IgD-negative memory B cell (primary cell): ENCODE results near the gene KCNH6. TPM values are rescaled to one million over a fixed set of nuclear protein-coding genes. Genes with fewer than 3 reads are reported as not detected.

Experiments used
- H3K27ac Mint-ChIP-seq, 3 donors: one replicate each; pipeline ENCODE4 v1.8.0; 2020 to 2022; ENCODE audit warnings: mild to moderate bottlenecking in 3 of 3, mixed read lengths in 3 of 3, moderate library complexity in 1 of 3
- H3K27me3 Mint-ChIP-seq: one replicate; pipeline ENCODE4 v1.8.0; 2021; ENCODE audit warnings: mixed read lengths
- H3K36me3 Mint-ChIP-seq: one replicate; pipeline ENCODE4 v1.8.0; 2020; ENCODE audit warnings: mild to moderate bottlenecking, mixed read lengths
- H3K4me1 Mint-ChIP-seq, 3 donors: one replicate each; pipeline ENCODE4 v1.8.0; 2020 to 2022; ENCODE audit warnings: mixed read lengths in 3 of 3, mild to moderate bottlenecking in 1 of 3
- H3K4me3 Mint-ChIP-seq, 4 donors: one replicate each; pipeline ENCODE4 v1.8.0; 2020 to 2022; ENCODE audit warnings: mild to moderate bottlenecking in 4 of 4, mixed read lengths in 4 of 4, moderate library complexity in 3 of 4
- H3K9me3 Mint-ChIP-seq, 3 donors: one replicate each; pipeline ENCODE4 v1.8.0; 2020 to 2021; ENCODE audit warnings: mixed read lengths in 3 of 3, mild to moderate bottlenecking in 1 of 3
- polyA plus RNA-seq: library from polyadenylated mRNA; unstranded; fragments of 300-500 nt; fragmentation: Illumina TruSeq; gene quantifications from one replicate; pipeline ENCODE4 v1.2.3, GENCODE V29; 2021

Gene KCNH6
- polyA plus RNA-seq, 1 donor from 2014 or later: not detected

- Mint-ChIP-seq H3K27ac (peak overlapping the region in 1 of 3 donors; percentile 35), H3K4me3 (no peak overlapping the region), H3K36me3 (no peaks in the 10 kb centered on the region), H3K9me3 (no peaks in the 10 kb centered on the region), H3K4me1 (no peaks in the 10 kb centered on the region), H3K27me3 (peaks cover 7% of the 10 kb centered on the region)
Measured at GRCh38 chr17:63514477-63514876, 8.7 kb upstream of the KCNH6 start.

DNA sequence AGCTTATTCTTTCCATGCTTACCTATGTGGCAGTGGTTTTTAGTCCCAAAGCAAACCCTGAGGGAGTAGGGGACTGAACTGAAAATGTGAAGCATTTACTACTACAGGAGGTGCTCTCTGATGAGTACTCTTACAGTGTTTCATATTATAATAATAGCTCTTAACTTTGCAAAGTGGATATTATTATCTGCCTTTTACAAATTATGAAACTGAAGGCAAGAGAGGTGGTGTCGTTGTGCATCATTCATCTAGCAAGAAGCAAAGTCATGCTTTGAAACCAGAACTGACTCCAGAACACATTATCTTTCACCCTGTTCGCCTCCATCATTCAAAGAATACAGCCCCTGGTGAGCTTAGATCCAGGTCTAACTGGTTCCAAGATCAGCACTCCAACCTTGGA lies 8.2 kb upstream of the KCNH6 start:
- no peaks in the 10 kb centered on the region for H3K4me1 Mint-ChIP-seq
- no peaks in the 10 kb centered on the region for H3K9me3 Mint-ChIP-seq
- peaks cover 7% of the 10 kb centered on the region for H3K27me3 Mint-ChIP-seq
- no peaks in the 10 kb centered on the region for H3K36me3 Mint-ChIP-seq
- H3K27ac Mint-ChIP-seq: peak overlapping the region in 1 of 3 donors; percentile 35
- H3K4me3 Mint-ChIP-seq: no peak overlapping the region

GRCh38 chr17:63515426-63515825 lies 7.7 kb upstream of the KCNH6 start:
- Mint-ChIP-seq H3K27me3 (peaks cover 7% of the 10 kb centered on the region), H3K27ac (no peak overlapping the region), H3K9me3 (no peaks in the 10 kb centered on the region), H3K4me3 (no peak overlapping the region), H3K36me3 (no peaks in the 10 kb centered on the region), H3K4me1 (no peaks in the 10 kb centered on the region)

- H3K4me1 Mint-ChIP-seq: no peaks in the 10 kb centered on the region
- H3K36me3 Mint-ChIP-seq: no peaks in the 10 kb centered on the region
- H3K4me3 Mint-ChIP-seq: no peak overlapping the region
- no peaks in the 10 kb centered on the region for H3K9me3 Mint-ChIP-seq
- H3K27ac Mint-ChIP-seq: no peak overlapping the region
- H3K27me3 Mint-ChIP-seq: peaks cover 8% of the 10 kb centered on the region
Measured at GRCh38 chr17:63516910-63517824, 6.0 kb upstream of the KCNH6 start.

DNA sequence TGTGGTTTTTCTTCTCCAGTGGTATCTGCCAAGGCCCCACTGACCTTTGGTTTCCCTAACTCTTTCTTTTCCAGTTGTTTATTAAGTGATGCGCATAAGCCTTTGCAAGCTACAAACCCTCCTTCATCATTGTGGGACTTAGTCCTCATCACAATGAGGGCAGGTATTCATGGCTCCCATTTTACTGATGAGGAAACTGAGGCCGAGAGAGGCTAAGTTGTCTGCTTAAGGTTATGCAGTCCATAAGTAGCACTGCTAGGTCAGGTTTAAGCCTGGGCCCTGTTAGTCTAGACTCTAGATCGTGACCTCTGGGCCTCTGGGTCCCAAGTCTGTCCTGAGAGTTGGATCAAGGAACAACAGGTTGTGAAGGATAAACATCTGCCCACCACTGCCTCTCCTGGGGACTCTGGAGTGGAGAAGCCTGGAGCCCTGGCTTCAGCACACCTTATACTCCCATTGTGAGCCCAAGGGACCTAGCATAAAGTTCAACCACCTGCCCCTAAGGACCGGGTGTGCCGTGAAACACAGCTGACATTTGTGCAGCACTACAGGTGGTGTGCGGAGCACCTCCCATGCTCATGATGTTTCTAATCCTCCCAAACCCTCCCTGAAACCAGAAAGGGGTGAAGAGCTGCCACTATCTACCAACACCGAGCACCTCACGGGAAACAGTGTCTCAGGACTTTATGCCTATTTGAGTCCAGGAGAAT lies 5.2 kb upstream of the KCNH6 start:
- H3K9me3 Mint-ChIP-seq: no peaks in the 10 kb centered on the region
- no peaks in the 10 kb centered on the region for H3K36me3 Mint-ChIP-seq
- H3K27ac Mint-ChIP-seq: no peak overlapping the region
- H3K27me3 Mint-ChIP-seq: peaks cover 11% of the 10 kb centered on the region
- H3K4me3 Mint-ChIP-seq: no peak overlapping the region
- no peaks in the 10 kb centered on the region for H3K4me1 Mint-ChIP-seq

DNA sequence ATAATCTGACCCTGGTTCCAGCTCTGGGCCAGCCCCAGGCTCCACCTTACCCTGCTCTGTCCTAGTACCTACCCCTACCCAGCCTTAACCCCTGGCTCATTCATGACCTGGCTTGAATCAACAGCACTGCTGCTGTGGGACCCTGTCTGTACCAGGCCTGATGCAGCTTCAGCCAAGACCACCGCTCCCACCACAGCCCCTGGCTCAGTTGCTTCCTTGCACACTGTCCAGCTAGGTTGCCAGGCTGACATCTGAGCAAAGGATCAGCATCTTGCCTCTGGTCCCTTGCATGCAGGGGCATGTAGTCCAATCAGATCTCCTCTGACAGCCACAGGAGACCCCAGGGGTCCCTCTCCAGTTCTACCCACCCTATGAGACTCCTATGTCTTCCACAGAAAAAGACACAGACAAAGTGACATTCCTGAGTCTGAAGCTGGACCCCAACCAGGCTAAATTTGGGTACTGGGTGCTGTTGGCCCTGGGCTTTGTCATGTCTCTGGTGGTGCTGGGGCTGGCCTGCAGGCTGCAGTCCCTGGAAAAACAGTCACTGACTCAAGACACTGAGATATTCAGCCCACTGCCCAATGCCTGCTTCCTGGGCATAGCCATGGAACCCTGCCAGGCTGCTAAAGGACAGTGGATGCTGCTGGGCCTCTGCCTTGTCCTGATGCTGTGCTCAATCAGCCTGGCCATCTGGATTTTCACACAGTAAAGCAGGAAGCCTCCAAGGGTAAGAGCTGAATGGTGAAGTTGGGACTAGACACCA lies 3.9 kb upstream of the KCNH6 start:
- Mint-ChIP-seq H3K4me3 (no peak overlapping the region), H3K27ac (no peak overlapping the region), H3K4me1 (peaks cover 0 to 2% (median 0%) of the 10 kb centered on the region in 3 donors), H3K9me3 (no peaks in the 10 kb centered on the region), H3K36me3 (no peaks in the 10 kb centered on the region), H3K27me3 (peaks cover 18% of the 10 kb centered on the region)

- H3K4me1 Mint-ChIP-seq: peaks cover 0 to 2% (median 0%) of the 10 kb centered on the region in 3 donors
- peaks cover 2% of the 10 kb centered on the region for H3K36me3 Mint-ChIP-seq
- H3K4me3 Mint-ChIP-seq: no peak overlapping the region
- H3K9me3 Mint-ChIP-seq: no peaks in the 10 kb centered on the region
- H3K27me3 Mint-ChIP-seq: peaks cover 22% of the 10 kb centered on the region
- H3K27ac Mint-ChIP-seq: no peak overlapping the region
Measured at GRCh38 chr17:63519972-63520882, 2.9 kb upstream of the KCNH6 start.

- H3K27ac Mint-ChIP-seq: peak overlapping the region in 1 of 3 donors; percentile 42
- H3K36me3 Mint-ChIP-seq: peaks cover 2% of the 10 kb centered on the region
- H3K4me3 Mint-ChIP-seq: peak overlapping the region in 2 of 4 donors; percentile 71 to 72
- H3K27me3 Mint-ChIP-seq: peaks cover 23% of the 10 kb centered on the region
- H3K4me1 Mint-ChIP-seq: peaks cover 0 to 4% (median 0%) of the 10 kb centered on the region in 3 donors
- H3K9me3 Mint-ChIP-seq: no peaks in the 10 kb centered on the region
Measured at GRCh38 chr17:63524051-63524450, 893 bp downstream of the KCNH6 start.

GRCh38 chr17:63525190-63525946 lies 2.2 kb downstream of the KCNH6 start:
- peaks cover 0 to 6% (median 0%) of the 10 kb centered on the region in 3 donors for H3K4me1 Mint-ChIP-seq
- peaks cover 2% of the 10 kb centered on the region for H3K36me3 Mint-ChIP-seq
- peaks cover 23% of the 10 kb centered on the region for H3K27me3 Mint-ChIP-seq
- no peaks in the 10 kb centered on the region for H3K9me3 Mint-ChIP-seq
- no peak overlapping the region for H3K4me3 Mint-ChIP-seq
- no peak overlapping the region for H3K27ac Mint-ChIP-seq

DNA sequence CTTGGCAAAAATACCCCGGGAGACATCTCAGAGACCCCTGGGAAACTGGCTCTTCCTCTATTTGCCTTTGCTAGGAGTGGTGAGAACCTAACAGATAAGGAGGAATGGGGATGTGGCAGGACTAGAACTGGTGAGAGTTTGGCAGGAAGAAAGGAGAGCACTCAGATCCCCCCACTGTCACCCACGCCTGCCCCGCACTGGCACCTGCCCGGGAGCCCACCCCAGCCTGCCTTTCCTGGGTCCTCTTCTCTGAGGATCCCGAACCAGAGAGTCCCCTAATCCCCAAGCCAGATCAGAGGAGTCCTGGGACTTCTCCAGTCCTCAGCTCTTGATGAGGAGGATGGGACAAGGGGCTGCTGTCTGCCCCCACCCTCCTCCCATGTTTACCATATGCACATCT lies 3.7 kb downstream of the KCNH6 start:
- peaks cover 0 to 6% (median 0%) of the 10 kb centered on the region in 3 donors for H3K4me1 Mint-ChIP-seq
- no peaks in the 10 kb centered on the region for H3K9me3 Mint-ChIP-seq
- no peak overlapping the region for H3K27ac Mint-ChIP-seq

DNA sequence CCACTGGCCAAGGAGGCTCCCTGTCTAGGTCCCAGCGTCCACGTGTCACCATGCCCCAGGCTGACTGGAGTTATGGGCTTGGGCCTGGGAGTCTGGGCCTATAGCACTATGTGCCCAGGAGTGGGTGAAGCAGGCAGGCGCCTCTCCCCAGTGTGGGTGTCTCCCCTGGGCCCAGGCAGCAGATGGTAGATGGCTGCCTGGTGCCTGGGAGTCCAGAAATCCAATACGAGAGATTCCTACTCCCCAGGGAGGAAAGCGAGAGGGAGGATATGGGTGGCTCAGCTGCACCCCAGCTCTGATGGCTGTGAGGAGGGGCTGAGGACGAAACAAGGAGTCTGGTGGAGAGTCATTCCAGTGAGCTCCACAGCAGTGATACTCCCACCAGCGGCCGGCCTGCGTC lies 5.0 kb downstream of the KCNH6 start:
- Mint-ChIP-seq H3K27me3 (peaks cover 18% of the 10 kb centered on the region), H3K4me3 (no peak overlapping the region), H3K4me1 (peaks cover 0 to 6% (median 0%) of the 10 kb centered on the region in 3 donors)

More for the DNA sequence above, 3.7 kb downstream of the KCNH6 start:
- Mint-ChIP-seq H3K36me3 (peaks cover 2% of the 10 kb centered on the region), H3K27me3 (peaks cover 21% of the 10 kb centered on the region), H3K4me3 (no peak overlapping the region)

GRCh38 chr17:63529711-63530556 lies 6.8 kb downstream of the KCNH6 start:
- no peaks in the 10 kb centered on the region for H3K36me3 Mint-ChIP-seq

More for the DNA sequence above, 5.0 kb downstream of the KCNH6 start:
- peaks cover 2% of the 10 kb centered on the region for H3K36me3 Mint-ChIP-seq
- no peak overlapping the region for H3K27ac Mint-ChIP-seq
- no peaks in the 10 kb centered on the region for H3K9me3 Mint-ChIP-seq

GRCh38 chr17:63530557-63531021 lies 7.4 kb downstream of the KCNH6 start:
- H3K4me3 Mint-ChIP-seq: no peak overlapping the region
- peaks cover 2% of the 10 kb centered on the region for H3K27me3 Mint-ChIP-seq
- H3K36me3 Mint-ChIP-seq: no peaks in the 10 kb centered on the region
- H3K4me1 Mint-ChIP-seq: peaks cover 0 to 4% (median 0%) of the 10 kb centered on the region in 3 donors
- no peaks in the 10 kb centered on the region for H3K9me3 Mint-ChIP-seq
- H3K27ac Mint-ChIP-seq: no peak overlapping the region

More at GRCh38 chr17:63529711-63530556, 6.8 kb downstream of the KCNH6 start:
- Mint-ChIP-seq H3K9me3 (no peaks in the 10 kb centered on the region), H3K4me3 (no peak overlapping the region), H3K4me1 (peaks cover 0 to 4% (median 0%) of the 10 kb centered on the region in 3 donors), H3K27ac (no peak overlapping the region), H3K27me3 (peaks cover 8% of the 10 kb centered on the region)
